RWPE2 (cell line): ENCODE measurements around the gene ARHGAP8.
A peak's percentile ranks its signal among the peaks of the same experiment; 100 is the strongest.

Experiments used
- ATAC-seq: fragments of 200-7000 bp; cut with Tn5 transposase; 3 replicates; pipeline ENCODE4 v1.9.1; 2021; ENCODE audit warnings: low read depth
- DNase-seq: peaks from one replicate; pipeline ENCODE4 v3.0.0-alpha.2; 2020; ENCODE audit warnings: low spot score
- H3K27ac ChIP-seq: fragments of 450-650 bp; 2 replicates; pipeline ENCODE4 v1.5.1; 2017; ENCODE audit warnings: mild to moderate bottlenecking; ENCODE audit not compliant: poor library complexity, severe bottlenecking
- H3K27me3 ChIP-seq: fragments of 250-450 bp; sonication (Bioruptor Pico); 2 replicates; pipeline ENCODE4 v1.5.1; 2021; ENCODE audit warnings: mild to moderate bottlenecking, moderate library complexity; ENCODE audit not compliant: insufficient read depth, poor library complexity, severe bottlenecking
- H3K36me3 ChIP-seq: fragments of 250-450 bp; sonication (Bioruptor Pico); 2 replicates; pipeline ENCODE4 v1.5.1; 2020; ENCODE audit warnings: low read depth, mild to moderate bottlenecking, moderate library complexity
- H3K4me1 ChIP-seq: fragments of 250-450 bp; sonication (Bioruptor Pico); 2 replicates; pipeline ENCODE4 v1.5.1; 2021; ENCODE audit warnings: mild to moderate bottlenecking, moderate library complexity; ENCODE audit not compliant: insufficient read depth, poor library complexity, severe bottlenecking
- H3K4me3 ChIP-seq: fragments of 250-450 bp; sonication (Bioruptor Pico); 2 replicates; pipeline ENCODE4 v1.5.1; 2021; ENCODE audit warnings: mild to moderate bottlenecking, moderate library complexity; ENCODE audit not compliant: severe bottlenecking
- H3K9me3 ChIP-seq: fragments of 250-450 bp; sonication (Bioruptor Pico); 2 replicates; pipeline ENCODE4 v1.5.1; 2021; ENCODE audit warnings: mild to moderate bottlenecking, moderate library complexity; ENCODE audit not compliant: severe bottlenecking
- CTCF ChIP-seq: fragments of 450-650 bp; IDR thresholded peaks from one replicate; pipeline ENCODE4 v1.5.1; 2017; ENCODE audit warnings: mild to moderate bottlenecking, moderate library complexity; ENCODE audit not compliant: poor library complexity, severe bottlenecking

Gene ARHGAP8

GRCh38 chr22:44834065-44834464, 81.7 kb downstream of the ARHGAP8 start:
- no peak overlapping the region for H3K27ac ChIP-seq
- no peak for TF ChIP-seq CTCF
- DNase-seq (no peak), ATAC-seq (no peak)
- peaks cover 19% of the 10 kb centered on the region for H3K36me3 ChIP-seq
- H3K27me3 ChIP-seq, result no peaks in the 10 kb centered on the region
- no peaks in the 10 kb centered on the region for H3K4me1 ChIP-seq
- H3K9me3 ChIP-seq, result peaks cover 13% of the 10 kb centered on the region
- H3K4me3 ChIP-seq, result no peak overlapping the region

- H3K27ac ChIP-seq, result no peak overlapping the region
- H3K4me3 ChIP-seq, result no peak overlapping the region
- H3K36me3 ChIP-seq, result peaks cover 19% of the 10 kb centered on the region
- H3K4me1 ChIP-seq, result no peaks in the 10 kb centered on the region
- no peak for TF ChIP-seq CTCF
- H3K9me3 ChIP-seq, result peaks cover 13% of the 10 kb centered on the region
- ATAC-seq (no peak), DNase-seq (no peak)
- H3K27me3 ChIP-seq, result no peaks in the 10 kb centered on the region
Observed at GRCh38 chr22:44837481-44837880, 85.1 kb downstream of the ARHGAP8 start.

GRCh38 chr22:44838316-44839016, 86.1 kb downstream of the ARHGAP8 start:
- peaks cover 15% of the 10 kb centered on the region for H3K36me3 ChIP-seq
- no peak overlapping the region for H3K27ac ChIP-seq
- TF ChIP-seq CTCF, result no peak
- H3K4me3 ChIP-seq, result no peak overlapping the region
- no peaks in the 10 kb centered on the region for H3K27me3 ChIP-seq
- H3K9me3 ChIP-seq, result peaks cover 9% of the 10 kb centered on the region
- no peak for ATAC-seq
- DNase-seq, result peak; percentile 18
- H3K4me1 ChIP-seq, result no peaks in the 10 kb centered on the region

GRCh38 chr22:44839061-44839460, 86.7 kb downstream of the ARHGAP8 start:
- DNase-seq, result peak; percentile 29
- H3K27ac ChIP-seq, result no peak overlapping the region
- no peak for ATAC-seq
- H3K9me3 ChIP-seq, result peaks cover 8% of the 10 kb centered on the region
- peaks cover 14% of the 10 kb centered on the region for H3K36me3 ChIP-seq
- H3K27me3 ChIP-seq, result no peaks in the 10 kb centered on the region
- no peak for TF ChIP-seq CTCF
- no peaks in the 10 kb centered on the region for H3K4me1 ChIP-seq
- no peak overlapping the region for H3K4me3 ChIP-seq

- no peak overlapping the region for H3K27ac ChIP-seq
- H3K9me3 ChIP-seq, result peaks cover 10% of the 10 kb centered on the region
- no peaks in the 10 kb centered on the region for H3K27me3 ChIP-seq
- DNase-seq (peak; percentile 15), ATAC-seq (no peak)
- TF ChIP-seq CTCF, result no peak
- no peaks in the 10 kb centered on the region for H3K4me1 ChIP-seq
- H3K4me3 ChIP-seq, result no peak overlapping the region
- peaks cover 14% of the 10 kb centered on the region for H3K36me3 ChIP-seq
Observed at GRCh38 chr22:44839721-44840120, 87.3 kb downstream of the ARHGAP8 start.
